ENCODE measurements around the gene NECAB2. TPM values are rescaled to one million over a fixed set of nuclear protein-coding genes. Genes with fewer than 3 reads are reported as not detected.

Gene NECAB2
- polyA plus RNA-seq, 1 donor (not counting 4 experiments of a cell fraction or from before 2014, with no cell fraction given) = not detected

- Histone ChIP-seq H4K20me1 (ENCODE audit: control insufficient read depth, extremely low read depth, insufficient read depth, low read length) (no peaks in the 10 kb centered on the region), H3K79me2 (ENCODE audit: control insufficient read depth, insufficient read depth, low read length) (no peaks in the 10 kb centered on the region), H3K4me1 (ENCODE audit: control insufficient read depth, extremely low read depth, insufficient read depth, low read length) (no peaks in the 10 kb centered on the region), H3K27me3 (ENCODE audit: control insufficient read depth, extremely low read depth, insufficient read depth, low read length) (no peaks in the 10 kb centered on the region), H3K27ac (ENCODE audit: control insufficient read depth, insufficient read depth, low read length) (no peak overlapping the region), H3K4me3 (ENCODE audit: control insufficient read depth in 2 of 3, extremely low read depth in 1 of 3, insufficient read depth in 2 of 3, low read depth in 1 of 3, low read length in 3 of 3) (no peak overlapping the region), H3K9me3 (ENCODE audit: control insufficient read depth, low read depth, low read length) (no peaks in the 10 kb centered on the region), H3K4me2 (ENCODE audit: control insufficient read depth, extremely low read depth, insufficient read depth, low read depth, low read length) (no peak overlapping the region), H3K36me3 (ENCODE audit: control insufficient read depth in 2 of 2, extremely low read depth in 1 of 2, insufficient read depth in 2 of 2, low read length in 2 of 2) (no peaks in the 10 kb centered on the region), H3K9me1 (ENCODE audit: control insufficient read depth, extremely low read depth, insufficient read depth, low read length) (no peaks in the 10 kb centered on the region), H2AFZ (ENCODE audit: control insufficient read depth, low read length) (no peak overlapping the region), H3K9ac (ENCODE audit: control insufficient read depth, extremely low read depth, insufficient read depth, low read length) (no peak overlapping the region)
- TF ChIP-seq EZH2 (IDR thresholded peaks at IDR 0.05; ENCODE audit: low read length) = no peak
- no peak for TF ChIP-seq CTCF (optimal IDR thresholded peaks at IDR 0.05 in 1 of 3, IDR thresholded peaks at IDR 0.05 in 1 of 3, conservative IDR thresholded peaks at IDR 0.05 in 1 of 3; ENCODE audit: extremely low read depth in 1 of 3, insufficient read depth in 2 of 3, low read length in 3 of 3)
- FAIRE-seq = no peak
- dilution Hi-C loops (cut with MboI; ENCODE audit: extremely low pct_ligation_motif_present, low sequenced_read_pairs) = no loop called here
- no peak for DNase-seq (ENCODE audit: low read depth, low spot score)
These were observed 21.1 kb upstream of the NECAB2 start for GRCh38 chr16:83946781-83947566.

- Histone ChIP-seq H3K27ac (ENCODE audit: control insufficient read depth, insufficient read depth, low read length) (no peak overlapping the region), H3K4me3 (ENCODE audit: control insufficient read depth in 2 of 3, extremely low read depth in 1 of 3, insufficient read depth in 2 of 3, low read depth in 1 of 3, low read length in 3 of 3) (no peak overlapping the region), H4K20me1 (ENCODE audit: control insufficient read depth, extremely low read depth, insufficient read depth, low read length) (no peaks in the 10 kb centered on the region), H3K79me2 (ENCODE audit: control insufficient read depth, insufficient read depth, low read length) (no peaks in the 10 kb centered on the region), H3K36me3 (ENCODE audit: control insufficient read depth in 2 of 2, extremely low read depth in 1 of 2, insufficient read depth in 2 of 2, low read length in 2 of 2) (no peaks in the 10 kb centered on the region), H3K4me2 (ENCODE audit: control insufficient read depth, extremely low read depth, insufficient read depth, low read depth, low read length) (no peak overlapping the region), H3K9me3 (ENCODE audit: control insufficient read depth, low read depth, low read length) (no peaks in the 10 kb centered on the region), H3K9ac (ENCODE audit: control insufficient read depth, extremely low read depth, insufficient read depth, low read length) (no peak overlapping the region), H2AFZ (ENCODE audit: control insufficient read depth, low read length) (no peak overlapping the region), H3K27me3 (ENCODE audit: control insufficient read depth, extremely low read depth, insufficient read depth, low read length) (no peaks in the 10 kb centered on the region), H3K4me1 (ENCODE audit: control insufficient read depth, extremely low read depth, insufficient read depth, low read length) (peaks cover 4% of the 10 kb centered on the region), H3K9me1 (ENCODE audit: control insufficient read depth, extremely low read depth, insufficient read depth, low read length) (no peaks in the 10 kb centered on the region)
- dilution Hi-C loops (cut with MboI; ENCODE audit: extremely low pct_ligation_motif_present, low sequenced_read_pairs) = no loop called here
- FAIRE-seq (no peak), DNase-seq (ENCODE audit: low read depth, low spot score) (no peak)
- TF ChIP-seq CTCF (optimal IDR thresholded peaks at IDR 0.05 in 1 of 3, IDR thresholded peaks at IDR 0.05 in 1 of 3, conservative IDR thresholded peaks at IDR 0.05 in 1 of 3; ENCODE audit: extremely low read depth in 1 of 3, insufficient read depth in 2 of 3, low read length in 3 of 3) = no peak
- TF ChIP-seq EZH2 (IDR thresholded peaks at IDR 0.05; ENCODE audit: low read length) = no peak
These were observed 20.3 kb upstream of the NECAB2 start for GRCh38 chr16:83947642-83948234.

Measured in keratinocyte (primary cell).